ENCODE measurements around the gene SAP30BP.

Gene SAP30BP

GRCh38 chr17:75684924-75685323, 17.8 kb downstream of the SAP30BP start:
- H3K79me2 ChIP-seq (ENCODE audit: low read length): peaks cover 89% of the 10 kb centered on the region
- H4K20me1 ChIP-seq (ENCODE audit: insufficient read depth, low read length): no peaks in the 10 kb centered on the region
- no peaks in the 10 kb centered on the region for H3K27me3 ChIP-seq (ENCODE audit: low read depth, low read length)
- peaks cover 62% of the 10 kb centered on the region for H3K4me1 ChIP-seq (ENCODE audit: low read length)
- no peak overlapping the region for H3K4me3 ChIP-seq (ENCODE audit: low read length)
- H3K4me2 ChIP-seq (ENCODE audit: low read length): 0 out of 2 replicates have a peak overlapping the region, but pooled peaks have one; percentile 74
- no peak for TF ChIP-seq EZH2phosphoT487 (IDR thresholded peaks at IDR 0.05; ENCODE audit: low read depth)
- TF ChIP-seq, protein P1, sequence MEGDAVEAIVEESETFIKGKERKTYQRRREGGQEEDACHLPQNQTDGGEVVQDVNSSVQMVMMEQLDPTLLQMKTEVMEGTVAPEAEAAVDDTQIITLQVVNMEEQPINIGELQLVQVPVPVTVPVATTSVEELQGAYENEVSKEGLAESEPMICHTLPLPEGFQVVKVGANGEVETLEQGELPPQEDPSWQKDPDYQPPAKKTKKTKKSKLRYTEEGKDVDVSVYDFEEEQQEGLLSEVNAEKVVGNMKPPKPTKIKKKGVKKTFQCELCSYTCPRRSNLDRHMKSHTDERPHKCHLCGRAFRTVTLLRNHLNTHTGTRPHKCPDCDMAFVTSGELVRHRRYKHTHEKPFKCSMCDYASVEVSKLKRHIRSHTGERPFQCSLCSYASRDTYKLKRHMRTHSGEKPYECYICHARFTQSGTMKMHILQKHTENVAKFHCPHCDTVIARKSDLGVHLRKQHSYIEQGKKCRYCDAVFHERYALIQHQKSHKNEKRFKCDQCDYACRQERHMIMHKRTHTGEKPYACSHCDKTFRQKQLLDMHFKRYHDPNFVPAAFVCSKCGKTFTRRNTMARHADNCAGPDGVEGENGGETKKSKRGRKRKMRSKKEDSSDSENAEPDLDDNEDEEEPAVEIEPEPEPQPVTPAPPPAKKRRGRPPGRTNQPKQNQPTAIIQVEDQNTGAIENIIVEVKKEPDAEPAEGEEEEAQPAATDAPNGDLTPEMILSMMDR (IDR thresholded peaks at IDR 0.05; ENCODE audit: low read depth, low read length): no peak
- H2AFZ ChIP-seq (ENCODE audit: low read depth, low read length): no peak overlapping the region
- peaks cover 42% of the 10 kb centered on the region for H3K36me3 ChIP-seq (replicated peaks; ENCODE audit: low read depth, low read length)
- H3K9ac ChIP-seq (ENCODE audit: low read length): no peak overlapping the region
- H3K27ac ChIP-seq (ENCODE audit: low read length): peak overlapping the region; percentile 90
- H3K9me3 ChIP-seq (ENCODE audit: insufficient read depth, low read length): no peaks in the 10 kb centered on the region

DNA sequence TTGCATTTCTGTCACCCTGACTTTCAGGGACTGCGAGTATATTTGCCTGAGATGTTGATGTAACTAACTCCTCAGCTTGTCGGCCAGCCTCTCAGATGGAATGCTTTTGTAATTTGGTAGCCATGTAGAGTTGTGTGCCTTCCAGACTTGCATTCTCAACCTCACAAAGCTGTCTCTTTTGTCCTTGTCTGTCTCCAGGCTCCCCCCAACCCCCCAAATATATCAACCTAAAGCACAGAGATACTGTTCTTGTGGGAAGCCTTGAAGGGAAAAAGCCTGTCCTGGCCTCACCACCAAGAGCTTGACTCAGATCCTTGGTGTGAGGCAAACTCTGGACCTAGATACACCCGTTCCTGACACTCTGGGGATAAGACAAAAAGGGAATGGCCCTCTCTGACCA, 18.4 kb downstream of the SAP30BP start:
- Histone ChIP-seq H3K9ac (ENCODE audit: low read length) (peak overlapping the region; percentile 74), H3K27ac (ENCODE audit: low read length) (peak overlapping the region; percentile 90), H3K79me2 (ENCODE audit: low read length) (peaks cover 89% of the 10 kb centered on the region), H3K4me1 (ENCODE audit: low read length) (peaks cover 61% of the 10 kb centered on the region), H4K20me1 (ENCODE audit: insufficient read depth, low read length) (no peaks in the 10 kb centered on the region), H3K27me3 (ENCODE audit: low read depth, low read length) (no peaks in the 10 kb centered on the region), H3K4me2 (ENCODE audit: low read length) (peak overlapping the region; percentile 74), H3K4me3 (ENCODE audit: low read length) (peak overlapping the region; percentile 2; the same call in 1 of the 2 replicates), H3K36me3 (replicated peaks; ENCODE audit: low read depth, low read length) (peaks cover 39% of the 10 kb centered on the region), H3K9me3 (ENCODE audit: insufficient read depth, low read length) (no peaks in the 10 kb centered on the region), H2AFZ (ENCODE audit: low read depth, low read length) (no peak overlapping the region)
- TF ChIP-seq, protein P1 (IDR thresholded peaks at IDR 0.05; ENCODE audit: low read depth, low read length): no peak
- TF ChIP-seq EZH2phosphoT487 (IDR thresholded peaks at IDR 0.05; ENCODE audit: low read depth): no peak

- Histone ChIP-seq H3K4me3 (ENCODE audit: low read length) (peak overlapping the region; percentile 54), H3K27me3 (ENCODE audit: low read depth, low read length) (no peaks in the 10 kb centered on the region), H3K9ac (ENCODE audit: low read length) (peak overlapping the region; percentile 66), H3K4me1 (ENCODE audit: low read length) (peaks cover 61% of the 10 kb centered on the region), H3K9me3 (ENCODE audit: insufficient read depth, low read length) (no peaks in the 10 kb centered on the region), H4K20me1 (ENCODE audit: insufficient read depth, low read length) (no peaks in the 10 kb centered on the region), H3K4me2 (ENCODE audit: low read length) (peak overlapping the region; percentile 87), H2AFZ (ENCODE audit: low read depth, low read length) (no peak overlapping the region), H3K36me3 (replicated peaks; ENCODE audit: low read depth, low read length) (peaks cover 57% of the 10 kb centered on the region), H3K27ac (ENCODE audit: low read length) (peak overlapping the region; percentile 90), H3K79me2 (ENCODE audit: low read length) (peaks cover 98% of the 10 kb centered on the region)
- TF ChIP-seq, protein P1 (IDR thresholded peaks at IDR 0.05; ENCODE audit: low read depth, low read length): no peak
- TF ChIP-seq EZH2phosphoT487 (IDR thresholded peaks at IDR 0.05; ENCODE audit: low read depth): no peak
Observed at GRCh38 chr17:75688209-75688825, 21.2 kb downstream of the SAP30BP start.

- H3K4me2 ChIP-seq (ENCODE audit: low read length): peak overlapping the region; percentile 87
- peaks cover 54% of the 10 kb centered on the region for H3K4me1 ChIP-seq (ENCODE audit: low read length)
- no peaks in the 10 kb centered on the region for H4K20me1 ChIP-seq (ENCODE audit: insufficient read depth, low read length)
- peak overlapping the region; percentile 90 for H3K27ac ChIP-seq (ENCODE audit: low read length)
- H3K36me3 ChIP-seq (replicated peaks; ENCODE audit: low read depth, low read length): peaks cover 66% of the 10 kb centered on the region
- no peaks in the 10 kb centered on the region for H3K9me3 ChIP-seq (ENCODE audit: insufficient read depth, low read length)
- peak overlapping the region; percentile 16; the same call in 1 of the 2 replicates for H3K4me3 ChIP-seq (ENCODE audit: low read length)
- H3K9ac ChIP-seq (ENCODE audit: low read length): peak overlapping the region; percentile 66
- peaks cover 91% of the 10 kb centered on the region for H3K79me2 ChIP-seq (ENCODE audit: low read length)
- TF ChIP-seq, protein P1 (IDR thresholded peaks at IDR 0.05; ENCODE audit: low read depth, low read length): no peak
- TF ChIP-seq EZH2phosphoT487 (IDR thresholded peaks at IDR 0.05; ENCODE audit: low read depth): no peak
- no peaks in the 10 kb centered on the region for H3K27me3 ChIP-seq (ENCODE audit: low read depth, low read length)
- H2AFZ ChIP-seq (ENCODE audit: low read depth, low read length): no peak overlapping the region
Observed at GRCh38 chr17:75689441-75689873, 22.3 kb downstream of the SAP30BP start.
